GM19463 (cell line): ENCODE data around the gene ASXL2.

Experiments used
- ATAC-seq: cut with Tn5 transposase; IDR thresholded peaks from one replicate; pipeline ENCODE4 v1.9.1; 2021; ENCODE audit warnings: mild to moderate bottlenecking, moderate library complexity; ENCODE audit not compliant: unreplicated experiment

Gene ASXL2

DNA sequence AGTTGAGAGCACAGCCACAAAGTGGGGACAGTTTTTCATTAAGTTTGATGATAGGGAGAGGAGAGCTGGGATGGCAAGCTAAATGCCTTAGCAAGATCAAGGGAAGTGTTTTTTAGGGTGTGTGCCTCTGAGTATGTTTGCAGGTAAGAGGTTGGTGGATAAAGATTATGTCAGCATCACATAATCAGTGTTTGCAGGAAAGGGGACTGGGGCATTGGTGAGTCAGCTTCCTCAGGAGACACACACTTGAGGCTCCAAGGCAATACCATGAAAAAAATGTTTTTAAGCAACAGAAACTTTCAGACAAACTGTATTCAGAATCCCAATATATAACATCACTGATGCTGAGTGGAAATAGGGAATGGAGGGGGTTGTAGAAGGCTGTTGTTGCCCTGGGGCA is 179.5 kb downstream of the ASXL2 start:
- ATAC-seq = no peak

DNA sequence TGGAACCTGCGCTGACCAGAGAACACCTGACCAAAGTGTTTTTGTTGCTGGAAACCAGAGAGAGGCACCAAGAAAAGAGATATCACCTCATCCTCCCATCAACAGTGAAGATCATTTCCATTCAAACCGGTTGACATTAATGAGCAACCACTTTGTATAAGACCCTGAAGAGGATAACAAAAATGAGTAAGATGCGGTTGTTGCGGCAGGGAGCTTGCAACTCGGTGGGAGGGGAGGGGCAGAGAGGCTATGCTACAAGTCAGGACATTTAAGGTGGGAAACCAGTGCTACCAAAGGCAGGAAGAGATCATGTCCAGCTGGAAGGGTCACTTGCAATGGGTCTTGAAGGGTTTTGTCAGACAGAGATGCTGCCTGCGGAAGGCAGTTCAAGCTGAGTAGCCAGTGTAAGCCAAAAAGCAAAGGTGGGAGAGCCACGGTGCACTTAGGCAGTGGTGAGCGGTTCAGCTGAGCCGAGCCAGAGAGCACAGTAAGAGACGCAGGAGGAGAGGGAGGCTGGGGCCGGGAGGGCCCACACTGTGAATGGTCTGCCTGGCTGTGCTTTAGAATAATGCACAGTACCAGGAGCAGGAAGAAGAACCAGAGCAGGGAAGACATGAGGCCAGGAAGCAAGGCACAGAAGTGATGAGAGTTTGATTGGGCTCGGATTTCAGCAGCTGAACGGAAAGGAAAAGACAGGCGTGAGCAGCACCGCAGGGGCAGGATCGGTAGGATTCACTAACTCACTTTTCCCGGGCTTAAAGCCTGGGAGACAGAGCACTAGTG is 180.5 kb downstream of the ASXL2 start:
- ATAC-seq = no peak

DNA sequence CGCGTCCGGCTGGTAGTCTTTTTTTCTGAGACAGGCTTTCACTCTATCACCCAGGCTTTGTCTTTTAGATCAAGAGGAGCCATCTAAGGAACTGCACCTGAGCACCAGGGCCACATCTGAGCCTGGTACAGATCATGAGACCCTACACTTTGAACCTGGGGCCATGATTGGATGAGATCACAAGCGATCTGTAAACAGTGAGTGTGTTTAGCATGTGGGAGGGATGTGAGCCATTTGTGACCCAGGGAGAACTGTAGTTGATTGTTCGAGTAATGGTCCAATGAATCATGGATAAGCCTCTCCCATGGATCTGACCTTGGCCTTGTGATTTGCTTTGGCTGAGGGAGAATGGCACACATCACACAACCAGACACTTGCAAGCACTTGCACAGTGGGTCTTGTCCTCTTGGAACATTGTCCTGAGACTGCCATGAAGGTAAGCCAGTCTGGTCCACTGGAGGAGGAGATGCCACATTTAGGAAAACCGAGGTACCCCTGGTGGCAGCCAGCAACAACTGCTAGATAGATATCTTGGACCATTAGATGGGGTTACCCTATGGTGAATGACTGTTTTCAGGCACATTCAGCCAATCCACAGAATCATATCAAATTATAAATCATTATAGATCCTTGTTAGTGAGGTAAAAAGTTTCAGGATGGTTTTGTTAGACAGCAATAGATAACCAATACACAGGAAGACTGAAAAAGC is 185.4 kb downstream of the ASXL2 start:
- no peak for ATAC-seq

DNA sequence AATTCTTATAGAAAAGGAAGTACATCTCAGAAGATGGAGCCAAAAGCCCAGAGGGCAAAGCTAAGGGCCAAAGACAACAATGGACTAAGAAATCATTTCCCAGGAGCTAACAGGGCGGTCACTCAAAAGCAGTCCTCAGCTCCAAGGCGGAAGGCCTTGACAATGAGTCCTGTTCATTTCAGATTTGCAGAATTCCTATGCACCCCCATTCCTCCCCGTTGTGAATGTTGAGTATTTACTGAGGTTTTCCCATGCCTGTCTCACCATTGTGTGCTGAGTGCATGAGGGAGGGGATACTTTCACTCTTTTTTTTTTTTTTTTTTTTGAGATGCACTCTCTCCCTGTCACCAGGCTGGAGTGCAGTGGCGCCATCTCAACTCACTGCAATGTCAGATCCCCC is 186.1 kb downstream of the ASXL2 start:
- ATAC-seq = no peak

DNA sequence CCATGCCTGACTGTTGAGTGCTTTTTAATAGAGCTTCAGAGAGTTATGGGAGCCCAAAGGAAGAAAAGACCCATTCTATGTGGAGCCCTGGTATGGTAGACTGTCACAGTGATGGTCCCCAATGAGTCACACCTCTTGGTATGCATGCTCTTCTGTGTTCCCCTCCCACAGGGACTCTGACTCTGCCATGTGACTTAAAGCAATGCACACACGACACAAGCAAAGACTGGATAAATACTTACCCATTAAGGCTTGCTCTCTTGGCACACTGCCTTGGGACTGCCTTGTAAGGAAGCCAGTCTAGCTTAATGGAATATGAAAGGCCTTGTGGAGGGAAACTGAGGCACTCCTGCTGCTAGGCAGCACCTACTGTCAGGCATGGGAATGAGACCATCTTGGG is 188.2 kb downstream of the ASXL2 start:
- ATAC-seq = no peak

DNA sequence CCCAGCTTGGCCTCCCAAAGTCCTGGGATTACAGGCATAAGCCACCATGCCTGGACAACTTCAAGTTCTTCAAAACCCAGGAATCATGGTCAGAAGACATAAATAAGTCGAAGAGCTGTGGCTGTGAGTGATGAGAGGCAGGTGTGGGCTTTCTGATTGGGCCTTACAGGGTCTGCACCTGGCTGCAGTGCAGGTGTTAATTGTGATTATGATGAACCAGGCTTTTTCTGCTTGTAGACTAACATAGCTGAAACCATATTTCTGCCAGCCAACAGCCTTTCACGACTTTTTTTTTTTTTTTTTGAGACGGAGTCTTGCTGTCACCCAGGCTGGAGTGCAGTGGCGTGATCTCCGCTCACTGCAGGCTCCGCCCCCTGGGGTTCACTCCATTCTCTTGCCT is 190.1 kb downstream of the ASXL2 start:
- no peak for ATAC-seq

DNA sequence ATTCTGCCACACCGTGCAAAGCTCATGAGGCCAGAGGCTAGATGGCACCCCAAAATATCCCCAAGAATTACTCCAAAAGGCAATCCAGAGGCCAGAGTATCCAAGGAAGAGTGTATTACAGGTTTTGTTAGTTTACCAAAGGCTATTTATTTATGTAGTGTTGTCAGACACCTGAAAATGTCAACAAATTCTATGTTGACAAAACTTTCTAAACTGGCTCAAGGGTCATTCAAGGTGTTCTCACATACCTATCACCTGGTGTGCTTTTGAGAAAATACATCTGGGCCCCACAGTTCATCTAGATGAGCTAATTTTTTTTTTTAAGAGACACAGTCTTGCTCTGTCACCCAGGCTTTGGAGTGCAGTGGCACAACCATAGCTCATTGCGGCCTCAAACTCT is 192.5 kb downstream of the ASXL2 start:
- ATAC-seq = no peak

DNA sequence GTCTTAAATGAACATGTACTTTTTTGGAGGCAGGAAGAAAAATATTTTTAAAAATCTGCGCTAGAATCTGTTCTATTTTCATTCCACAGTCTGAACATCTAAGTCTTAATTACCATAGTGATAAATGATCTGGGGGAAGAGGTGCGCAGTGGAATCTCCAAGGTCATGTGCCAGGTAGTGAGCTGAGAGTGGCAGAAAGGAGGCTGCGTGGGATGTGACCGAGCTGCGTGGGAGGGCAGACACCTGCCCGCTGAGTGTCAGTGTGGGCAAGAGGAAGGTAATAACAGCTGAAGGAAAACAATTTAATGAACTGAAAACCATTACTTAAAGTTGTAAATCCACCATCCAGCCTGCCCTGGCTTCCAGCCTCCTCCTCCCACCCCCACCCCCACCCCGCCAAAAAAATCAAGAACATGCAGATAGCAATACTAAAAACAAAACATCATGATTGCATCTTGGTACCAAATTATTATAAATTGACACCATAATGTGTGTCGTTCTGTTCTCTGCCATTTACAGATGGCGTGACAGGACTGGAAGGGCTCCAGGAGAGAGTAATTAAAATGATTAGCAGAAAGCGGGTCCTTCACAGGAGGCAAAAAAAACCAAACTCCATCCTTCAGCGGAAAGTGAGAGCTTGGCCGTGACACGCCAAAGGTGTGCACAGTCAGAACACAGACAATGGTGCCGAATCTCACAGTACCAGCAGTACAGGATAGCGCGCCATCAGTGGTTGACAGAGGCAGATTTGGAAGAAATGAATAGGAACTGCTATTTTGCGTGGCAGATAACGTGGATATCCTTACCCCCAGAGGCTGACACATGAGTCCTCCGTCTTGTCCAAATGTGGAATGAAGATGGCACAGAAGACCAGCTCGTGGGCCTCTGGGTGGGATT is 193.5 kb downstream of the ASXL2 start:
- no peak for ATAC-seq
